ENCODE measurements around the gene KBTBD12. TPM values are rescaled to one million over a fixed set of nuclear protein-coding genes. Genes with fewer than 3 reads are reported as not detected.

KBTBD12 gene
- polyA plus RNA-seq, 2 of the 4 experiments (the other 2 are of a cell fraction), result not detected

- POLR2A ChIA-PET, result no interaction called here
- H3K9me3 ChIP-seq, result peaks cover 5% of the 10 kb centered on the region; the same call in 1 of the 3 replicates
- TF ChIP-seq ESRRA (IDR thresholded peaks at IDR 0.05; ENCODE audit: borderline replicate concordance, low read length) (no peak), NFE2L2 (conservative IDR thresholded peaks at IDR 0.05; ENCODE audit: low read length) (no peak), GATA3 (IDR thresholded peaks at IDR 0.05; ENCODE audit: borderline replicate concordance) (no peak)
- TF ChIP-seq, protein P1, sequence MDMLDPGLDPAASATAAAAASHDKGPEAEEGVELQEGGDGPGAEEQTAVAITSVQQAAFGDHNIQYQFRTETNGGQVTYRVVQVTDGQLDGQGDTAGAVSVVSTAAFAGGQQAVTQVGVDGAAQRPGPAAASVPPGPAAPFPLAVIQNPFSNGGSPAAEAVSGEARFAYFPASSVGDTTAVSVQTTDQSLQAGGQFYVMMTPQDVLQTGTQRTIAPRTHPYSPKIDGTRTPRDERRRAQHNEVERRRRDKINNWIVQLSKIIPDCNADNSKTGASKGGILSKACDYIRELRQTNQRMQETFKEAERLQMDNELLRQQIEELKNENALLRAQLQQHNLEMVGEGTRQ (IDR thresholded peaks at IDR 0.05), result no peak
- no peak for FAIRE-seq
- H3K4me2 ChIP-seq, result no peak overlapping the region
- CTCF ChIA-PET, result interaction anchor here (1.3 to 1.4 kb wide), 2 partner anchors 10 to 14 kb away, joined by 4 to 5 read pairs; no protein-coding TSS in a partner anchor
- no peak for DNase-seq (ENCODE audit: low read depth in 1 of 2, low spot score in 1 of 2)
- H3K4me3 ChIP-seq, result no peak overlapping the region
- ATAC-seq, result no peak
- 77% methylated on average over 12 of the region's 13 CpGs for WGBS (ENCODE audit: missing lambda C conversion rate)
- peaks cover 6% of the 10 kb centered on the region; the same call in 1 of the 3 replicates for H3K4me1 ChIP-seq
- no peak overlapping the region for H3K27ac ChIP-seq
Observed at GRCh38 chr3:127985655-127986225, 70.7 kb downstream of the KBTBD12 start.

DNA sequence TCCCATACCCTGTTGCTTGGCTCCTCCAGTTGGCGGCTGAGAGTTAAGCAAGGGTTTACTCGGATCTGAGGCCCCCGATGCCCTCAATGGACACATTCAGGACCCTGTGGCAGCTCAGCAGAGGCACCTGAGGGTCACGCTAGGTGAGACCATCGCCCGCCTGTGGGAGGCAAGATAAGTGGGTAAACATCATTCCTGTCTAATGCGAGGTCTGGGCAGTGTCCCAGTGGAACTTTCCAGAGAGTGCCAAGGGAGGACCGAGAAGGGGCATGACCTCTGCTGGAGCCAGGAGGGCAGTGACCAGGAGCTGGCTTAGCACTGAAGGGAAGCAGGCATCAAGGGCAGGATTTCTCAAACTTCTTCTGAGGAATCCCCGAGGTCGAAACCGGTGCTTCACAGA is 71.8 kb downstream of the KBTBD12 start:
- ATAC-seq, result no peak
- H3K9me3 ChIP-seq, result no peaks in the 10 kb centered on the region
- no peak for FAIRE-seq
- no peak overlapping the region for H3K27ac ChIP-seq
- peaks cover 6% of the 10 kb centered on the region; the same call in 1 of the 3 replicates for H3K4me1 ChIP-seq
- 91% methylated on average over 9 of the region's 11 CpGs for WGBS (ENCODE audit: missing lambda C conversion rate)
- no peak for DNase-seq (ENCODE audit: low read depth in 1 of 2, low spot score in 1 of 2)
- H3K4me3 ChIP-seq, result no peak overlapping the region
- no peak overlapping the region for H3K4me2 ChIP-seq
- TF ChIP-seq JUNB (IDR thresholded peaks at IDR 0.05) (no peak), HMGXB4 (CRISPR knock-in tag; IDR thresholded peaks at IDR 0.05; ENCODE audit: borderline replicate concordance) (no peak), NPAS2 (CRISPR knock-in tag; IDR thresholded peaks at IDR 0.05; ENCODE audit: borderline replicate concordance) (no peak), HOXB13 (CRISPR knock-in tag; IDR thresholded peaks at IDR 0.05; ENCODE audit: low read depth) (no peak), BCL3 (IDR thresholded peaks at IDR 0.05) (no peak), TP53 (CRISPR knock-in tag; IDR thresholded peaks at IDR 0.05) (no peak), POLR2AphosphoS2 (conservative IDR thresholded peaks at IDR 0.05; ENCODE audit: low read length) (no peak), MYC (IDR thresholded peaks at IDR 0.05; ENCODE audit: borderline replicate concordance, low read length) (no peak), EP300 (IDR thresholded peaks at IDR 0.05) (no peak), RARB (CRISPR knock-in tag; IDR thresholded peaks at IDR 0.05) (no peak), ZSCAN20 (CRISPR knock-in tag; IDR thresholded peaks at IDR 0.05) (no peak), POLR2A (IDR thresholded peaks at IDR 0.05; ENCODE audit: low read length) (no peak), MAFK (IDR thresholded peaks at IDR 0.05; ENCODE audit: partially characterized antibody) (no peak), HDAC2 (IDR thresholded peaks at IDR 0.05) (no peak), CTCF (IDR thresholded peaks at IDR 0.05) (no peak), NFE2L2 (conservative IDR thresholded peaks at IDR 0.05; ENCODE audit: low read length) (no peak), HEYL (CRISPR knock-in tag; IDR thresholded peaks at IDR 0.05) (no peak), ATOH8 (CRISPR knock-in tag; IDR thresholded peaks at IDR 0.05; ENCODE audit: low read depth) (no peak)
- TF ChIP-seq, protein P1 (IDR thresholded peaks at IDR 0.05), result no peak
- ChIA-PET CTCF (interaction anchor here (0.9 to 1.4 kb wide), 3 partner anchors 11 to 15 kb away, joined by 4 to 5 read pairs (median 4); no protein-coding TSS in a partner anchor), POLR2A (no interaction called here)

Measured in A549 (cell line).